Choroid plexus epithelial cell (primary cell): ENCODE data around the gene ELMO2.

Source experiments
- DNase-seq: peaks from one replicate; pipeline ENCODE4 v3.0.0-alpha.2; 2010; ENCODE audit warnings: low read depth
- H3K4me3 ChIP-seq: 2 replicates; pipeline ENCODE4 v1.5.1; 2011; ENCODE audit warnings: low read depth, mild to moderate bottlenecking, control low read depth, low read length, moderate library complexity
- TF ChIP-seq, protein P1 (sequence below): conservative IDR thresholded peaks from 2 replicates; pipeline ENCODE4 v1.5.1; 2011; ENCODE audit warnings: low read depth, mild to moderate bottlenecking, control low read depth, inconsistent platforms, low read length, moderate library complexity

Gene ELMO2

GRCh38 chr20:46331611-46332361 lies 74.6 kb downstream of the ELMO2 start:
- TF ChIP-seq, protein P1, sequence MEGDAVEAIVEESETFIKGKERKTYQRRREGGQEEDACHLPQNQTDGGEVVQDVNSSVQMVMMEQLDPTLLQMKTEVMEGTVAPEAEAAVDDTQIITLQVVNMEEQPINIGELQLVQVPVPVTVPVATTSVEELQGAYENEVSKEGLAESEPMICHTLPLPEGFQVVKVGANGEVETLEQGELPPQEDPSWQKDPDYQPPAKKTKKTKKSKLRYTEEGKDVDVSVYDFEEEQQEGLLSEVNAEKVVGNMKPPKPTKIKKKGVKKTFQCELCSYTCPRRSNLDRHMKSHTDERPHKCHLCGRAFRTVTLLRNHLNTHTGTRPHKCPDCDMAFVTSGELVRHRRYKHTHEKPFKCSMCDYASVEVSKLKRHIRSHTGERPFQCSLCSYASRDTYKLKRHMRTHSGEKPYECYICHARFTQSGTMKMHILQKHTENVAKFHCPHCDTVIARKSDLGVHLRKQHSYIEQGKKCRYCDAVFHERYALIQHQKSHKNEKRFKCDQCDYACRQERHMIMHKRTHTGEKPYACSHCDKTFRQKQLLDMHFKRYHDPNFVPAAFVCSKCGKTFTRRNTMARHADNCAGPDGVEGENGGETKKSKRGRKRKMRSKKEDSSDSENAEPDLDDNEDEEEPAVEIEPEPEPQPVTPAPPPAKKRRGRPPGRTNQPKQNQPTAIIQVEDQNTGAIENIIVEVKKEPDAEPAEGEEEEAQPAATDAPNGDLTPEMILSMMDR: no peak
- no peak for DNase-seq
- H3K4me3 ChIP-seq: no peak overlapping the region

DNA sequence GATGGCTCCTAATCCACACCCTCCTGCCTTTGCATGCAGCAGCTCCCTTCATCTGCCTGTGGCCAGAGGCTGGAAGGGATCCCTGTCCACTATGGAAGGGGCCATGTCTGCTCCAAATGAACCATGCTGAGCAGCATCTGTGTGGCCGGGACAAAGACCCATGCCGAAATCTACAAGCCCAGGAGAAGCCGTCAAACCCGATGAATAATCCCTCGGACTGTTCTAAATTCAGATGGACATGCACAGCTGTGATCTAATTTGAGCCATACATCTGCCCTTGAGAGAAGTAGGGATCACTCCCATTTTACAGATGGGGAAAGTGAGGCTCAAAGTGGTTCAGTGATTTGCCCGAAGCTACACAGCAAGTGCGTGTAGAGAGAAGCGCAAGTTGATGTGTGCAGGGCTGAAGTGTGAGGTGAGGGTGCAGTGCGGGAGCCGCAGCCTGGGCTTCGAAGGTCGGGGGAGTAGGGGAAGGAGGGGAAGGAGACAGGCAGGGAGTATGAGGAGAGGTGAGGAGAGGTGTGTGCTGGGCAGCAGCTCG lies 75.5 kb downstream of the ELMO2 start:
- TF ChIP-seq, protein P1: no peak
- no peak for DNase-seq
- H3K4me3 ChIP-seq: no peak overlapping the region

GRCh38 chr20:46330072-46330763 lies 76.2 kb downstream of the ELMO2 start:
- no peak overlapping the region for H3K4me3 ChIP-seq
- TF ChIP-seq, protein P1: no peak
- DNase-seq: no peak

DNA sequence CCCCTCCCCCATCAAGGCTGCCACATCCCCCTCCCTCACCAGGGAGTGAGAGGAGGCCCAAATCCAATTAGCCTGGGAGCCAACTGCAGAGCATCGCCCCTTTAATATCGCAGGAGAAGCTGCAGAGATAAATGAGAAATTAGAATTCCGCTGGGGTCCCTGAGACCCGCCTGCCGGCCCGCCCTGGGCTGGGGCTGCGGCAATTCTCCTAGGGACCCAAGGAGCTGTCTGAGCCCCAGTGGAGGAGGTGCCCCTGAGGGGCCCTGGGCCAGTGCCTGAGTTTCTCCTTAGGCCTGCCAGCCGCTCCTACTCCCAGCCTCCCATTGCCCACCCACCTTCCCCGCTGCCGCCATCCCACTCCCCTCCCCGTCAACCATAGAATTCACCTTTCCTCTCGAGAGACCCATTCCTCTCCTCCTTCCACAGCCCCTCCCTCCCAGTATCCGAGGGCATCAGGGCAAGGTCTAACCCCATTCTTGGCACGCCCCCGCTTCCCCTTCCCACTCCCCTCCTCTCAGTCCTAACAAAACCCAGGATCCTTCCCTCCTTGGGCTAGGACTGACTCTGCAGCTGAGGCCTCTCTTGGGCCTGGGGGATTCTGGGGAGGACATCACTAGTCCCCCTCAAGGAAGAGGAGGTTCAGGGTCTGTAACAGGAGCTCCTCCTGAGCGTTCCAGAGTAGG lies 78.1 kb downstream of the ELMO2 start:
- no peak overlapping the region for H3K4me3 ChIP-seq
- TF ChIP-seq, protein P1: no peak
- DNase-seq: no peak

- TF ChIP-seq, protein P1: no peak
- DNase-seq: no peak
- no peak overlapping the region for H3K4me3 ChIP-seq
Observed at GRCh38 chr20:46327557-46327956, 78.9 kb downstream of the ELMO2 start.

DNA sequence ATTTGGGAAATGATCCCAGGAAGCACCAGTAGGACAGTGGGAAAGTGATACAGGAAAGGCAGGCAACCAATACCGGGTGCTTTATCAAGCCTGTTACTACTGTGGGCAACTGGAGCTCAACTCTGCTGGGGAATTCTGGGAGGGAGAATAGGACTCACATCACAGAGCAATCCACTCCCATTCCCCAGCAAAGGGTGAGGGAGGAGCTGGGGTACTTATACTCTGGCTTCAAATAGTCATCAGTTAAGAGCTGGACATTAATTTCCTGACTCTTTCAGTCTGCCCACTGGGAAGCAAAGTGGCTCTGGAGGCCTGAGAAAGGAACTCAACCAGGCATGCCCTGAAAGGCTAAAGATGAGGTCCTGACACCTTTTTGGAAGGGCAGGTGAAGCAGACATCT lies 80.6 kb downstream of the ELMO2 start:
- DNase-seq: no peak
- TF ChIP-seq, protein P1: no peak

More for the DNA sequence above, 80.6 kb downstream of the ELMO2 start:
- no peak overlapping the region for H3K4me3 ChIP-seq
